Natural killer cell treated with Interleukin-12 subunit alpha and Interleukin-12 subunit beta and Interleukin-15 and Interleukin-18, amount 100 ng/mL, for 72 hours (primary cell): ENCODE data around the gene PRKCB. TPM values are rescaled to one million over a fixed set of nuclear protein-coding genes. Genes with fewer than 3 reads are reported as not detected.
"Not testable (repeated sequence)": the region's sequence is repeated elsewhere in the genome, so short reads cannot be mapped to it uniquely, and the experiment has no call there.

Source experiments
- ATAC-seq, 2 donors: fragments of 150-1000 bp; cut with Tn5 transposase in 1 of 2; sonication (Bioruptor Pico), chemical (Tn5 transposase) in 1 of 2; 2 replicates each; pipeline ENCODE4 v1.10.0; 2021
- DNase-seq: peaks from one replicate; pipeline ENCODE4 v3.0.0; 2022; ENCODE audit warnings: low spot score
- H3K27ac Mint-ChIP-seq, 2 donors: 1 replicate in 1 of 2; 2 replicates in 1 of 2; pipeline ENCODE4 v1.8.0; 2022; ENCODE audit warnings: mixed read lengths in 2 of 2, mild to moderate bottlenecking in 1 of 2, moderate library complexity in 1 of 2
- H3K27me3 Mint-ChIP-seq, 2 donors: 1 replicate in 1 of 2; 2 replicates in 1 of 2; pipeline ENCODE4 v1.8.0; 2022; ENCODE audit warnings: mixed read lengths in 2 of 2
- H3K36me3 Mint-ChIP-seq: one replicate; pipeline ENCODE4 v1.8.0; 2022; ENCODE audit warnings: mixed read lengths
- H3K4me1 Mint-ChIP-seq, 2 donors: 1 replicate in 1 of 2; 2 replicates in 1 of 2; pipeline ENCODE4 v1.8.0; 2022; ENCODE audit warnings: low read depth in 2 of 2, mixed read lengths in 2 of 2, mild to moderate bottlenecking in 1 of 2
- H3K4me3 Mint-ChIP-seq: one replicate; pipeline ENCODE4 v1.8.0; 2022; ENCODE audit warnings: mixed read lengths
- H3K9me3 Mint-ChIP-seq: 2 replicates; pipeline ENCODE4 v1.8.0; 2022; ENCODE audit warnings: mixed read lengths
- total RNA-seq, 2 donors: library from RNA; stranded (reverse); gene quantifications; one replicate each; pipeline ENCODE4 v1.2.3, GENCODE V29; 2022

Gene PRKCB
- total RNA-seq, 2 donors from 2014 or later, result 193 to 273 TPM

- H3K9me3 Mint-ChIP-seq, result no peaks in the 10 kb centered on the region
- ATAC-seq (peak; percentile 31 to 50), DNase-seq (no peak)
- no peak overlapping the region for H3K4me3 Mint-ChIP-seq
- peaks cover 62 to 65% of the 10 kb centered on the region in 2 donors for H3K4me1 Mint-ChIP-seq
- H3K27ac Mint-ChIP-seq, result peak overlapping the region; percentile 31 to 50
- no peaks in the 10 kb centered on the region for H3K36me3 Mint-ChIP-seq
- no peaks in the 10 kb centered on the region for H3K27me3 Mint-ChIP-seq
Measured at GRCh38 chr16:23908790-23909189, 73.0 kb downstream of the PRKCB start.

- Mint-ChIP-seq H3K36me3 (no peaks in the 10 kb centered on the region), H3K27ac (peak overlapping the region; percentile 31 to 50), H3K27me3 (no peaks in the 10 kb centered on the region), H3K9me3 (no peaks in the 10 kb centered on the region), H3K4me1 (peaks cover 61 to 73% of the 10 kb centered on the region in 2 donors), H3K4me3 (no peak overlapping the region)
- DNase-seq (no peak), ATAC-seq (no peak)
Measured at GRCh38 chr16:23909792-23910418, 74.1 kb downstream of the PRKCB start.

- no peak for ATAC-seq
- no peak overlapping the region for H3K4me3 Mint-ChIP-seq
- H3K4me1 Mint-ChIP-seq, result peaks cover 48 to 58% of the 10 kb centered on the region in 2 donors
Measured at GRCh38 chr16:23914946-23915530, 79.3 kb downstream of the PRKCB start.

GRCh38 chr16:23916552-23916951, 80.8 kb downstream of the PRKCB start:
- H3K9me3 Mint-ChIP-seq, H3K27me3 Mint-ChIP-seq, H3K4me3 Mint-ChIP-seq, H3K27ac Mint-ChIP-seq, DNase-seq, H3K36me3 Mint-ChIP-seq, ATAC-seq: not testable (repeated sequence)
- H3K4me1 Mint-ChIP-seq, result peaks cover 58 to 69% of the 10 kb centered on the region in 2 donors

More at GRCh38 chr16:23914946-23915530, 79.3 kb downstream of the PRKCB start:
- DNase-seq, result no peak
- H3K9me3 Mint-ChIP-seq, result no peaks in the 10 kb centered on the region
- peaks cover 6% of the 10 kb centered on the region for H3K36me3 Mint-ChIP-seq
- no peaks in the 10 kb centered on the region for H3K27me3 Mint-ChIP-seq
- peak overlapping the region; percentile 18 to 59 for H3K27ac Mint-ChIP-seq

GRCh38 chr16:23917621-23918020, 81.8 kb downstream of the PRKCB start:
- peaks cover 6% of the 10 kb centered on the region for H3K36me3 Mint-ChIP-seq
- DNase-seq (no peak), ATAC-seq (peak in 1 of 2 donors; percentile 81)
- peak overlapping the region; percentile 11 to 81 for H3K27ac Mint-ChIP-seq
- peaks cover 67 to 74% of the 10 kb centered on the region in 2 donors for H3K4me1 Mint-ChIP-seq
- no peaks in the 10 kb centered on the region for H3K27me3 Mint-ChIP-seq
- H3K4me3 Mint-ChIP-seq, result peak overlapping the region; percentile 69
- no peaks in the 10 kb centered on the region for H3K9me3 Mint-ChIP-seq

GRCh38 chr16:23920446-23920845, 84.7 kb downstream of the PRKCB start:
- Mint-ChIP-seq H3K27ac (peak overlapping the region in 1 of 2 donors; percentile 27), H3K9me3 (no peaks in the 10 kb centered on the region), H3K27me3 (no peaks in the 10 kb centered on the region), H3K4me3 (no peak overlapping the region), H3K36me3 (peaks cover 21% of the 10 kb centered on the region), H3K4me1 (peaks cover 65 to 78% of the 10 kb centered on the region in 2 donors)
- no peak for DNase-seq
- no peak for ATAC-seq

- Mint-ChIP-seq H3K36me3 (peaks cover 21% of the 10 kb centered on the region), H3K4me1 (peaks cover 65 to 78% of the 10 kb centered on the region in 2 donors)
Measured at GRCh38 chr16:23920899-23921298, 85.1 kb downstream of the PRKCB start.

GRCh38 chr16:23922406-23922805, 86.6 kb downstream of the PRKCB start:
- peak overlapping the region; percentile 46 to 47 for H3K27ac Mint-ChIP-seq
- peaks cover 62 to 75% of the 10 kb centered on the region in 2 donors for H3K4me1 Mint-ChIP-seq
- no peaks in the 10 kb centered on the region for H3K27me3 Mint-ChIP-seq
- H3K9me3 Mint-ChIP-seq, result no peaks in the 10 kb centered on the region
- H3K36me3 Mint-ChIP-seq, result peaks cover 21% of the 10 kb centered on the region
- peak in 1 of 2 donors; percentile 18 for ATAC-seq
- DNase-seq, result no peak
- H3K4me3 Mint-ChIP-seq, result no peak overlapping the region

More at GRCh38 chr16:23920899-23921298, 85.1 kb downstream of the PRKCB start:
- no peak for DNase-seq
- Mint-ChIP-seq H3K27ac (peak overlapping the region in 1 of 2 donors; percentile 47), H3K27me3 (no peaks in the 10 kb centered on the region), H3K9me3 (no peaks in the 10 kb centered on the region), H3K4me3 (no peak overlapping the region)
- ATAC-seq, result no peak

GRCh38 chr16:23924128-23924527, 88.3 kb downstream of the PRKCB start:
- Mint-ChIP-seq H3K4me3 (peak overlapping the region; percentile 33), H3K4me1 (peaks cover 66 to 71% of the 10 kb centered on the region in 2 donors), H3K27ac (peak overlapping the region in 1 of 2 donors; percentile 40), H3K36me3 (peaks cover 15% of the 10 kb centered on the region), H3K27me3 (no peaks in the 10 kb centered on the region), H3K9me3 (no peaks in the 10 kb centered on the region)
- peak in 1 of 2 donors; percentile 77 for ATAC-seq
- DNase-seq, result no peak

GRCh38 chr16:23927796-23928195, 92.0 kb downstream of the PRKCB start:
- no peaks in the 10 kb centered on the region for H3K9me3 Mint-ChIP-seq
- ATAC-seq (no peak), DNase-seq (no peak)
- no peak overlapping the region for H3K4me3 Mint-ChIP-seq
- no peaks in the 10 kb centered on the region for H3K27me3 Mint-ChIP-seq
- H3K36me3 Mint-ChIP-seq, result peaks cover 15% of the 10 kb centered on the region
- peaks cover 43 to 45% of the 10 kb centered on the region in 2 donors for H3K4me1 Mint-ChIP-seq
- H3K27ac Mint-ChIP-seq, result peak overlapping the region in 1 of 2 donors; percentile 6

GRCh38 chr16:23929237-23929636, 93.5 kb downstream of the PRKCB start:
- H3K36me3 Mint-ChIP-seq, result peaks cover 23% of the 10 kb centered on the region
- no peak overlapping the region for H3K4me3 Mint-ChIP-seq
- no peak for ATAC-seq
- DNase-seq, result no peak
- peak overlapping the region in 1 of 2 donors; percentile 23 for H3K27ac Mint-ChIP-seq
- peaks cover 44 to 45% of the 10 kb centered on the region in 2 donors for H3K4me1 Mint-ChIP-seq
- H3K27me3 Mint-ChIP-seq, result no peaks in the 10 kb centered on the region
- peaks cover 6% of the 10 kb centered on the region for H3K9me3 Mint-ChIP-seq

- H3K27ac Mint-ChIP-seq, result peak overlapping the region in 1 of 2 donors; percentile 23
- no peaks in the 10 kb centered on the region for H3K27me3 Mint-ChIP-seq
- DNase-seq, result no peak
- peaks cover 17% of the 10 kb centered on the region for H3K36me3 Mint-ChIP-seq
- H3K9me3 Mint-ChIP-seq, result peaks cover 6% of the 10 kb centered on the region
- ATAC-seq, result no peak
- H3K4me3 Mint-ChIP-seq, result no peak overlapping the region
- H3K4me1 Mint-ChIP-seq, result peaks cover 45 to 47% of the 10 kb centered on the region in 2 donors
Measured at GRCh38 chr16:23929856-23930255, 94.1 kb downstream of the PRKCB start.

GRCh38 chr16:23930791-23931190, 95.0 kb downstream of the PRKCB start:
- DNase-seq, result no peak
- peaks cover 13% of the 10 kb centered on the region for H3K36me3 Mint-ChIP-seq
- peaks cover 6% of the 10 kb centered on the region for H3K9me3 Mint-ChIP-seq
- peaks cover 49 to 50% of the 10 kb centered on the region in 2 donors for H3K4me1 Mint-ChIP-seq
- ATAC-seq, result no peak
- H3K27me3 Mint-ChIP-seq, result no peaks in the 10 kb centered on the region
- H3K4me3 Mint-ChIP-seq, result no peak overlapping the region
- no peak overlapping the region for H3K27ac Mint-ChIP-seq

GRCh38 chr16:23931199-23931598, 95.4 kb downstream of the PRKCB start:
- Mint-ChIP-seq H3K27ac (no peak overlapping the region), H3K36me3 (peaks cover 13% of the 10 kb centered on the region), H3K9me3 (peaks cover 6% of the 10 kb centered on the region), H3K27me3 (no peaks in the 10 kb centered on the region), H3K4me3 (no peak overlapping the region), H3K4me1 (peaks cover 53 to 54% of the 10 kb centered on the region in 2 donors)
- ATAC-seq (no peak), DNase-seq (no peak)
